ENCODE measurements around the gene PRKD1.

Gene PRKD1

GRCh38 chr14:29663281-29663801 lies 264.3 kb downstream of the PRKD1 start:
- DNase-seq: no peak

GRCh38 chr14:29654901-29655550 lies 272.6 kb downstream of the PRKD1 start:
- DNase-seq: no peak

GRCh38 chr14:29653303-29653702 lies 274.3 kb downstream of the PRKD1 start:
- DNase-seq: no peak

GRCh38 chr14:29652571-29652970 lies 275.1 kb downstream of the PRKD1 start:
- no peak for DNase-seq

- DNase-seq: no peak
Observed at GRCh38 chr14:29650554-29651269, 276.9 kb downstream of the PRKD1 start.

GRCh38 chr14:29649170-29649569 lies 278.5 kb downstream of the PRKD1 start:
- no peak for DNase-seq

- DNase-seq: no peak
Observed at GRCh38 chr14:29648045-29648444, 279.6 kb downstream of the PRKD1 start.

GRCh38 chr14:29645117-29645516 lies 282.5 kb downstream of the PRKD1 start:
- DNase-seq: no peak

- DNase-seq: no peak
Observed at GRCh38 chr14:29643433-29644211, 284.0 kb downstream of the PRKD1 start.

- DNase-seq: peak; percentile 71
Observed at GRCh38 chr14:29637411-29637810, 290.2 kb downstream of the PRKD1 start.

GRCh38 chr14:29636870-29637269 lies 290.8 kb downstream of the PRKD1 start:
- no peak for DNase-seq

- no peak for DNase-seq
Observed at GRCh38 chr14:29630566-29631160, 297.0 kb downstream of the PRKD1 start.

GRCh38 chr14:29629839-29630238 lies 297.8 kb downstream of the PRKD1 start:
- no peak for DNase-seq

GRCh38 chr14:29627137-29627536 lies 300.5 kb downstream of the PRKD1 start:
- DNase-seq: no peak

GRCh38 chr14:29618323-29619067 lies 309.2 kb downstream of the PRKD1 start:
- no peak for DNase-seq

GRCh38 chr14:29616922-29617321 lies 310.7 kb downstream of the PRKD1 start:
- DNase-seq: no peak

- no peak for DNase-seq
Observed at GRCh38 chr14:29608861-29609260, 318.8 kb downstream of the PRKD1 start.

GRCh38 chr14:29607169-29607568 lies 320.5 kb downstream of the PRKD1 start:
- no peak for DNase-seq

GRCh38 chr14:29603696-29604095 lies 324.0 kb downstream of the PRKD1 start:
- DNase-seq: no peak

- no peak for DNase-seq
Observed at GRCh38 chr14:29601616-29602015, 326.0 kb downstream of the PRKD1 start.

- DNase-seq: peak; percentile 39
Observed at GRCh38 chr14:29587761-29588470, 339.7 kb downstream of the PRKD1 start.

- DNase-seq: no peak
Observed at GRCh38 chr14:29587046-29587445, 340.6 kb downstream of the PRKD1 start.
